Islet of Langerhans (tissue), 1 donor: Measurements from ENCODE around the gene UTF1.

Source experiments
- FAIRE-seq: peaks from one replicate; lab custom pipeline; 2011; peaks lifted over from hg19 to GRCh38; lab: Jason Lieb, UNC

UTF1 gene

GRCh38 chr10:133230044-133230361 is at the start of gene UTF1:
Gene UTF1 (plus strand): TSS chr10:133230217. CDS start chr10:133230289, 72 bp downstream.
- no peak for FAIRE-seq

GRCh38 chr10:133180965-133181639 is 48.9 kb upstream of the UTF1 start:
- FAIRE-seq, result no peak

GRCh38 chr10:133182190-133182589 is 47.8 kb upstream of the UTF1 start:
- FAIRE-seq, result no peak

- FAIRE-seq, result no peak
Observed at GRCh38 chr10:133182791-133183645, 47.0 kb upstream of the UTF1 start.

- FAIRE-seq, result no peak
Observed at GRCh38 chr10:133183646-133184378, 46.2 kb upstream of the UTF1 start.

GRCh38 chr10:133184591-133185244 is 45.3 kb upstream of the UTF1 start:
- no peak for FAIRE-seq

- no peak for FAIRE-seq
Observed at GRCh38 chr10:133185421-133185820, 44.6 kb upstream of the UTF1 start.

- no peak for FAIRE-seq
Observed at GRCh38 chr10:133185916-133186315, 44.1 kb upstream of the UTF1 start.

- no peak for FAIRE-seq
Observed at GRCh38 chr10:133186416-133187090, 43.5 kb upstream of the UTF1 start.

GRCh38 chr10:133187091-133187905 is 42.7 kb upstream of the UTF1 start:
- FAIRE-seq, result no peak

- no peak for FAIRE-seq
Observed at GRCh38 chr10:133187906-133188681, 41.9 kb upstream of the UTF1 start.

GRCh38 chr10:133189256-133189655 is 40.8 kb upstream of the UTF1 start:
- no peak for FAIRE-seq

- no peak for FAIRE-seq
Observed at GRCh38 chr10:133189726-133190125, 40.3 kb upstream of the UTF1 start.

GRCh38 chr10:133190225-133190624 is 39.8 kb upstream of the UTF1 start:
- no peak for FAIRE-seq

GRCh38 chr10:133191651-133192050 is 38.4 kb upstream of the UTF1 start:
- no peak for FAIRE-seq

- FAIRE-seq, result no peak
Observed at GRCh38 chr10:133194151-133194550, 35.9 kb upstream of the UTF1 start.

GRCh38 chr10:133195096-133195495 is 34.9 kb upstream of the UTF1 start:
- no peak for FAIRE-seq

- no peak for FAIRE-seq
Observed at GRCh38 chr10:133195611-133196010, 34.4 kb upstream of the UTF1 start.

- FAIRE-seq, result no peak
Observed at GRCh38 chr10:133196221-133196915, 33.6 kb upstream of the UTF1 start.
